GM21390 (cell line): ENCODE measurements around the gene NOL6.
"Not testable (repeated sequence)": the region's sequence is repeated elsewhere in the genome, so short reads cannot be mapped to it uniquely, and the experiment has no call there.

Experiments used
- ATAC-seq: cut with Tn5 transposase; IDR thresholded peaks from one replicate; pipeline ENCODE4 v1.9.1; 2021; ENCODE audit not compliant: unreplicated experiment

The NOL6 gene

DNA sequence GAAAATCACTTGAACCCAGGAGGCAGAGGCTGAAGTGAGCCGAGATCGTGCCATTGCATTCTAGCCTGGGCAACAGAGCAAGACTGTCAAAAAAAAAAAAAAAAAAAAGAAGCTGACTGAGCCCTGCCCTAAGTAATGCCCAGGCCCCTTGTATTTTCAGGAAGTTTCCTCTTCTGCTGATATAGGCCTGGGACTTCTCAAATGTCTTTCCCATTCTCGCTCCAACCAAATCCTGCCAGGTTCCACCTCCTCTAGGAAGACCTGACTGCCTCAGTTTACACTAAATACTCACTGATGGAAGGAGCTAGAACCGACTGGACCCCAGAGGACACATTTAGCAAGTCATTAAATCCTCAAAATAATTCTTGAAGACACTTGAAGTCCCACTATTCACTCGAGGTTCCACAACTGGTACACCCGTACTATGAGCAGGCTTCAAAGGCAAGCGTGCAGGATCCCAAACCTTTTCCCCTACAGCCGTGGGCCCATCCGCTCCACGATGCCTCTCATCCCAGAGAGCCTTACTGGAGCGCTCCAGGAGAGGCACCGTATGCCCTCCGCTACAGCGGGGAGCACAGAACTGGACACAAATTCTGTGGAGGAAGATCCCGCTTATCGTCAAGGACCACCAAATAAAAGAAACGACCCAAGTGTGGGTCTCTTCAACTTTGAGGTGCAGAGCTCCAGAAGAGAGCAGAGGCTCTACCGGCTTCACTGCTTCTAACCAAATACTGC, 676 bp downstream of the NOL6 start:
- ATAC-seq, result no peak

DNA sequence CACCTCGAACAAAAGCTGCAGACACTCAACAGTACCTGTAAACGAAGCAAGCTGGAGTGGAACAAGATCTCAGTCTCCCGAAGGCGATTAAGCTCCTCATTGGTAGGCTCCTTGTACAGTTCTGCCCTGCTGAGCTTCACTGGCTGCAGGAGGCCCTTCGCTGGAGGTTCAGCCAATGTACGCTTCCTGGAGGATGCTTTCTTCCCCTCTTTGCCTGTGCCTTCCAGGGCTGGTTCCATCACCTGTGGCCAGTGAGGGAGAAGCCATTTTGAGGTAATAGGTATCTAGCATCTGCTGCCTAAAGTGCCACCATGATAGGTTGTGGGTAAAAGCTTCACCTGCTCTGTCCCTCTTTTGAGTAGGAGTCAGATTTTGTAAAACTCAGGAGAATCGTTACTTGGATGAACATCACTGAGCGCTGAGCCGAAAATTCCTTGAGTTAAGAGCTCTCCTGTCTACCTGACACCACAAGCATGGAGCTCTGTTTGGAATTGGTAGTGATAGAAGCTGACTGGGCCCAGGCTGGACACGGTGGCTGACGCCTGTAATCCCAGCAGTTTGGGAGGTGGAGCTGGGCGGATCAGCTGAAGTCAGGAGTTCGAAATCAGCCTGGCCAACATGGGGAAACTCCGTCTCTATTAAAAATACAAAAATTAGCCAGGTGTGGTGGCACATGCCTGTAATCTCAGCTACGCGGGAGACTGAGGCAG, 1.4 kb downstream of the NOL6 start:
- ATAC-seq, result no peak

DNA sequence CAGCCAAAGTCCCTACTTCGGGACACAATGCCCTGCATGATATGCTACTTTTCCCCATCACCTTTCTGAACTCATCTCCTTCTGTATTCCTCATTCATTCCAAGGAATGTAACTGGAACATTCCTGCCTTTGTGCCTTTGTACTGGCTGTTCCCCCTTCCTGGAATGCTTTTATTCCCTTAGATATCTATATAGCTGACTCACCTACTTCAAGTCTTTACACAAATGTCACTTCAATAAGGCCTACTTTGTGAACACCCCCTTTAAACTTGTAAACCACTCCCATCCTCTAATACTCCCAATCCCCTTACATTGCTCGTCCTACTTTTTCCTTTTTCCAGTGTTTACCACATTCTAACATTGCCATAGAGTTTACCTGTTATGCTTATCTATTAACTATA, 2.4 kb downstream of the NOL6 start:
- ATAC-seq, result no peak

DNA sequence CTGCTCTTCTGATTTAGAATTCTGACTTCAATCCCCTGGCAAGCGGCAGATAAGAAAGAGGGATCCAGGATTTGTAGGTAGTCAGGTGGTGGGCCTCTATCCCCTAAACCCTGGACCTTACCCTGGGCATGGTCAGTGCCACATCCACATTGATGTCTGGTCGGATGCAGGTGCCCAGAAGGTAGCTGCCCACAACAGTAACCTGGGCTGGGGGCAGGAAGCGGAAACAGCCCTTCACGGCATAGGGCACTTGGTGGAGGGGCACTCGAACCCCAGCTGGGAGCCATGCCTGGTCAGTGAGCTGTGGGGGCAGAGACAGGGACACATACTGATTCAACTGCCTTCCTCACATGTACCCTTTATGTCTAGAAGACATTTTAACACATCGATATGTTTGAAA, 3.8 kb downstream of the NOL6 start:
- no peak for ATAC-seq

DNA sequence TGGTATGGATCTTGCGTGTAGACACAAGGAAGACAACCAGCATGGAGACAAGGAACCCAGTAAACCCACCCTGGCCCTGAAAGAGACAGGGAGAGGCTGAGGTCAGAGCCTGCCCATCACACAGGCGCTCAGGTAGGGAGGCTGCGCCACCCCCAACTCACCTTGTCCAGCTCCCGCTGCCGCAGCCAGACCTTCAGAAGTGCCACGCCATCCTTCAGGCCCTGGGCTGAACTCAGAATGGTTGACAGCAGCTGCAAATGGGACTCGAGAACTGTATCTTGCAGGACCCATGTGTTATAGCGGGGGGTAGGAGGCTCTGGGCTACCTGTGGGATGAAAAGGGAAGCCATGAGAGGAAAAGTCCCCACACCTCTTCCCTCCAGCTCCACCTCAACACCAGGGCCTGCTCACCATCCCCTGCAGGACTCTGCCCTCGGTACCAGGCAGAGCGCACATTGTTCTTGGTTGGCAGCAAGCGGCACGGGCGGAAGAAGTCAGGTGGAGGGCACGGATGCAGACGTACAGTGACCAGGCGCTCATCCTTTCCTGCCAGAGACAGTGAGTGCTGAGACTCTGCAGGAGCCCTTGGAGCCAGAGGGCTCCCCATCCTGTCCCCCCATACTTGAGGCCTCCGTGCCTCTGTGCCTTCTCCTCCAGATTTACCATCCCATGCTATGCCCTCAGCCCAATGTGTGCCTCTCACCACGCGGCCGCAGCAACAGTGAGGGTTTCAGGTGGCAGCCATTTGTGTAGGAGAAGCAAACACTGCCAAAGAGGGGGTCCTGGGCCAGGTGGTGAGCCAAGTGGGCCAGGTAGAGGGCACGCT, 4.7 kb downstream of the NOL6 start:
- no peak for ATAC-seq

DNA sequence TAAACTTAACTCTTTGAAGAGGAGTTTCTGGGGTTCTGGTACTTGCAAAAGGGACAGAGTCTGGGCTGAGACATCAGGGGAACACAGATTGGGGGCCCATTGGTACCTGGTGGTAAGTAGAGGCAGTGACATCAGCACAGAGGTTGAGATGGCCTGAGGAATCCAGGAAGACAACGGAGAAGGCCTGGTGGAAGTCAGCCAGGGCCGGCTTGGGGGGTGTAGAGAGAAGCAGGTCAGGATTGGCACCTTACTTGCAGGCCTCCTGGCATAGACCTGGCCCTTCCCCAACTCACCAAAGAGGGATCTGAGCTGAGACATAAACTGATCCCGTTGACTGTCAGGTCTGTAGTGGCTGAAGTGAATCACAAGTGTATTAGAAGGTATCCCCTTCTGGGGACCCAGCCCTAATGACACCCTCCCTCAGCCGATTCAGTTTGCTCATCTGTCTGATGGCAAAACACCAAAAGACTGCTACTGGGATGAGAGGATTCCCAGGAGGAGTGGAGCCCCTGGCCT, 5.5 kb downstream of the NOL6 start:
- no peak for ATAC-seq

DNA sequence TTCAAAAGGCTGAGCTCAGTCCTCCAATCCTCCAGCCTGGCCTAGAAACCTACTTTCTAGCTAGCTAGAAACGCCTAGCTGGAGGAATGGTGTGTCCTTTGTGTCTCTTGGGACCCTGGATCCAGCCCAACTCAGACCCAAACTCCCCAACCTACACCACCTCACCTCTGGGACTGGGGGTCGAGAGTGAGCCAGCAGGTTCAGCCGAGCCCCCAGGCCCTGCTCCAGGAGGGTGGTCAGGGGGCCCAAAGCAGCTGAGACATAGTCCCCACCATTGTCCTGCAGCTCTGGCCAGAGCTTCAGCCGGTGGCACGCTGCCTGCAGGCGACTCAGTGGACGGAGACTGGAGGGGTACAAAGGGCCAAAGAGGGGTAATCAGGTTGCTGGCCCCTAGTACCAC, 6.2 kb downstream of the NOL6 start:
- no peak for ATAC-seq

GRCh38 chr9:33466565-33467495, 6.9 kb downstream of the NOL6 start:
- ATAC-seq, result no peak

DNA sequence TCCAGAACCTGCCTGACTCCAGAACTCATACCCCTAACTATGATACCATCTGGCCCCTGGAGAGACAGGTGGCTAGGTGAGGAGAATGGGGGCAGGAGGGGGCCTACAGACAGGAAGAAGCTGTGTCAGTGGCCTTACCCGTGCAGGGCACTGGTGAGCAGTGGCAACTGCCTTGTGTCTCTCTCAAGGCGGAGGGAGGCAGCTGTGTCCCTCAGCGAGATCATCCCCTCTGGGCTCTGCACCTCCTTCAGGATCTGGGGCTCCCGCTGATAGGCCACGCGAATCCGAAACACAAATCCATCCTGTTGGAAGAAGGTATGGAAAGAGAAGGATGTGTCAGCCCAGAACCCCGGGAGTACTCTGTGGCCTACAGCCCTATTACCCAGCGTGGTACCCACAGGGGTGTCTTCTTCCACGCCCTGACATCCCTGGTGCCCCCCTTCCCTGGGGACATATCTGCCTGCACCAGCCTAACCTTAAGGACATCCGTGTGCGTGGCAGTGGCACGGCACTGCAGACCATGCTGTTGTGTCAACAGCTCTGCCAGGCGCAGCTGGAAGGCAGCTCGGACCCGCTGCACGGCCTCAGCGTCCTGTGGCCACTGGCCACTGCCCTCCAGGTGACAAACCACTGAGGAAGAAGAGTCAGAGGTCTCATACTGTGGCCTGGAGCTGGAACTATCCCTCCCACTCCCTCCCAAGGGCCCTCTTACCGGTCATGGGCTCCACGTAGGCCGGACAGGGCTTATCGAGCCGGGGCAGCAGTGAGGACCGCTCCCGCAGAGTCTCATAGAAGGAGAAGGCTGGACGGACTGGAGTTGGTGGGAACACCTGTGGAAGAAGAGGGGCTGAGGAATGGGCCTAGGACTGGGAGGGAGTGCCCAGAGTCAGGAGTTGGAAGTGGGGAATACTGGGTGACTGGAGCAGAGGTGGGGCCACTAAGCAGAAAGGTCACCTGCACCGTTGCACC, 7.8 kb downstream of the NOL6 start:
- ATAC-seq, result no peak

DNA sequence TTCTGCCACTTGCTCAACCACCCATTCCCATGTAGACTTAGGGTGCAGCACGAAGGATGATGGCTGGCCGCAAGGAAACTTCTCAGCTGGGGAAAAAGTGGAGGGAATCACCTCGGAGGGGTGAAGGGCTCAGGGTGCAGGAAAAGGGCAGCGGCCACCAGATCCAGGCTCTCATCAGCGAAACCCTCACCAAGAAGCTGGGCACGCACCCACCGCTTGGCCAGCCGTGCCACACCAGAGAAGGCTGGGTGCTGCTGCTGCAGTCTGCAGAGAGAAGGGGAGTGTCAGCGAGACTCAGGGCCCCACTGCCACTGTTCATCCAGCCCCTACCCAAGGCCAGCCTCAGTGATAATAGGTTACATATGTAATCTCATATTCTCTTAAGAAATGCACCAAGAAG, 8.6 kb downstream of the NOL6 start:
- no peak for ATAC-seq

DNA sequence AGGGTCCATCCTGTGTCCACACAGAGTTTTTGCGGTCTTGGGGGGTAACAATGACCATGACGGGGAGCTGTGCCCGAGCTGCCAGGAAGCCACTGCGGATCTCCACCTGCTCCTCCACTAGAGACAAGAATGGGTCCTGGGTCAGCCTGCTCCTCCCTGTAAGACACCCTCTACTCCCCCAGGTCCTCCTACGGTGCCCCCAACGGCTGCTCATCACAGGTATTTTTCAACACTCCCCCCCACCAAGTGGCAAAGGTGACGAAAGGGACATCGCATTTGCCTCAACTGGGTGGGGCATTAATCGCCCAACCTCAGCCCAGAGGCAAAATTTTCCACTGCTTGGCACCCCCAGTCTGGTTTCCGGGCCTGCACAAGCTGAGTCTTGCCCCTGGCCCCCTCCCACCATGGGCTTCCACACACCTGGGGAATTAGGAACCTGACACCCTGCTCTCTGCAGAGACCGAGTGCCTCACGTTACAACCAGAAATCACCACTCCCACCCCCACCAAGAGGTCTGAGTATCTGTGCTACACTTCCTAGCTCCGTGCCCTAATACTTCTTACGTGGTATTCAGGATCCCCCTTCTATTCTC, 9.6 kb downstream of the NOL6 start:
- ATAC-seq, result no peak

DNA sequence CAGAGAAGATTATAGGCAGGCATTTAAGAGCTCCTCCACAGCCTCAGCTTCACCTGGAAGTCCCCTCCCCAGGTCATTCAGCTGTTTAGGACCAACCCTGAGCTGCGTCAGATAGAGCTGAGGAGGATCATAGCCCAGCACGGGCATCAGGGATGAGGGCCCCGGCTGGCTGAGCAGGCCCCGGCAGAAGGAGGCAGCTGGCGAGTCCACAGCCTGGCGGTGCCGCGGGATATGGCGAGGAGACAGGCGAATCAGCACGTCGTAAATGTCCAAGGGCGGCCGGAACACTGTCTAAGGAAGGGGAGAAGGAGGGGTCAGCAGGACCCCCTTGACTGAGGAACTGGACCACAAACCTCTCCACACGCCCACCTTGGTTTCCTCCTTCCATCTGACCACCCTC, 10.6 kb downstream of the NOL6 start:
- no peak for ATAC-seq

- no peak for ATAC-seq
These were observed 12.2 kb downstream of the NOL6 start for GRCh38 chr9:33461492-33461891.

DNA sequence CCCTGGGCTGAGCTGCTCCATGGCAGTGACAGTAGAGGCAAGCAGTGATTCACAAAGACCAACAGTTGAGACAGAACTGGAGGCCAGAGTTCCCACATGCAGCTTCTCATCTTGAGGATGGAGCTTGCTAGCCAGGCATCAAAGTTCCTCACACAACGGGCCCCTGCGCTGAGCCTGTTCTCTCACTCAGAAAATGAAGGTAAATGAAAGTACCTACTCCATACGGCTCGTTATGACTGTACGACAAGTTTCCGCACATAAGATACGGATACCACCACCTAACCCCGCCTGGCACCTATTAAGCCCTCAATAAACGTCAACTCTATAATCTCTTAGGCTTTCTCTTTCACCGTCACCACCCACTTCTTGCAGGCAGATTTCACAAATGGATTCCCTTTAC, 12.9 kb downstream of the NOL6 start:
- no peak for ATAC-seq

GRCh38 chr9:33459115-33459514, 14.6 kb downstream of the NOL6 start:
- no peak for ATAC-seq

DNA sequence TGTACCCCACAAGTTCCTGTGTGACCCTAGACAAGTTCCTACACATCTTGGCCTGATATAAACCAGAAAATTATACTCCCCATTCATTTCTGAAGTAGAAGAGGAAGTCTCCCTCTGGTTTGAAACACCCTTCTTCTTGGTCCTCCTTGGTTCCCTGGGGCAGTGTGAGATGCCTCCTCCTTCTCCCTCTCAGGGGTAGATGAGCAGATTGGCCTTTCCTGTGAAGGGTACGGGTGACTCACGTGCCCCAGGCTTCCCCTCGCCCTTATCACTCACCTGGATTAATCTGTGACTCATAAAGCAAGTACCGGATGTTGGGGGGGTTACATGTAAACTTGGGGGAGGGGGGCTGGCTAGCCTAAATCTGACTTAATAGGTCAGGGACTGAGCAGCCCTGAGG, 15.3 kb downstream of the NOL6 start:
- peak; percentile 60 for ATAC-seq

- ATAC-seq, result no peak
These were observed 17.8 kb downstream of the NOL6 start for GRCh38 chr9:33455945-33456344.

- ATAC-seq, result not testable (repeated sequence)
These were observed 18.3 kb downstream of the NOL6 start for GRCh38 chr9:33455456-33455855.

- ATAC-seq, result not testable (repeated sequence)
These were observed 19.1 kb downstream of the NOL6 start for GRCh38 chr9:33454661-33455026.
